ENCODE data around the gene VTI1A.

DNA sequence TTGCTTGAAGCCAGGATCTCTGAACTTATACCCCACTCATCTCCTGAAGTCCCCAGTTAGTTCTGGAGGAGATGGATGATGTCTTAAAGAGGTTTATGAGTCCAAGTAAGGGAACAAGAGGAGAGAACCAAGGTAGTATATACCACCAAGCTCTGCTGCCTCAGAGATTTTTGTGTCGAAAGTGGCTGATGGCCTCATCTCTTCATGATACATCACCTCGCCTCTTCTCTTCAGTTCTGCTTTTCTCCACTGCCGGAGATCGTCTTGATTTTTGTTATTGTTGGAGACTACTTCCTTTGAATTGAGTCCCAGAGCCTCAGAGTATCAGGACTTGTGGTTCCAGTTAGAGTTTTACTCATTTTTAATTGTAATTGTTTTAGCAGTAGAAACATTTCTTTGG is 1.9 kb downstream of the VTI1A start:
- no peak for TF ChIP-seq POLR2AphosphoS5 (IDR thresholded peaks at IDR 0.05)
- TF ChIP-seq MXI1 (conservative IDR thresholded peaks at IDR 0.05; ENCODE audit: poor library complexity, severe bottlenecking) = no peak
- TF ChIP-seq CTCF (IDR thresholded peaks at IDR 0.05; ENCODE audit: poor library complexity, severe bottlenecking) = no peak
